HepG2 (cell line): ENCODE results near the gene GGTLC2. TPM values are rescaled to one million over a fixed set of nuclear protein-coding genes. Genes with fewer than 3 reads are reported as not detected.
A peak's percentile ranks its signal among the peaks of the same experiment; 100 is the strongest.

Experiments used
- ATAC-seq: fragments of 200-7000 bp; cut with Tn5 transposase; 3 replicates; pipeline ENCODE4 v1.9.1; 2020; ENCODE audit warnings: mild to moderate bottlenecking, moderate library complexity
- BruUV-seq: library from RNA; stranded (reverse); fragments of 400-500 nt; replicated peaks from 2 replicates; lab custom pipeline; 2021; lab: Mats Ljungman, UMichigan
- CTCF ChIA-PET: fragments of 300-600 bp; formaldehyde crosslinking; extraction: SDS; loops from one replicate; lab custom pipeline; 2021; ENCODE audit warnings: low total read pairs, inconsistent platforms, low intra/inter-chr PET ratio; lab: Yijun Ruan, JAX
- POLR2A ChIA-PET: fragments of 350-600 bp; sonication (Branson Sonifier 250); formaldehyde crosslinking; loops from one replicate; lab custom pipeline; 2020; ENCODE audit warnings: antibody characterized with exemption, inconsistent platforms; lab: Yijun Ruan, JAX
- DNase-seq: peaks from one replicate; pipeline ENCODE4 v3.0.0-alpha.2; 2015; ENCODE audit warnings: low spot score
- FAIRE-seq: peaks from 3 replicates; lab custom pipeline; 2011; peaks lifted over from hg19 to GRCh38; lab: Jason Lieb, UNC
- H2AFZ ChIP-seq: one replicate; pipeline ENCODE4 v1.6.1; 2011; ENCODE audit warnings: low read length, inconsistent platforms
- H3K27ac ChIP-seq: fragments of 300-600 bp; 3 replicates; pipeline ENCODE4 v1.8.0; 2011; ENCODE audit warnings: mixed run types, mild to moderate bottlenecking, mixed read lengths, low read length, inconsistent platforms; ENCODE audit not compliant: insufficient read depth; ENCODE audit errors: extremely low read length
- H3K27me3 ChIP-seq, 2 experiments: fragments of 200-600 bp in 1 of 2; 2 replicates in 1 of 2; 3 replicates in 1 of 2; pipeline versions ENCODE4 v1.6.0 to v1.8.0; 2011; ENCODE audit warnings: low read length in 2 of 2, mild to moderate bottlenecking in 2 of 2, moderate library complexity in 2 of 2, inconsistent platforms in 1 of 2; ENCODE audit not compliant: insufficient read depth in 2 of 2, control insufficient read depth in 1 of 2
- H3K36me3 ChIP-seq, 2 experiments: fragments of 200-600 bp in 1 of 2; replicated peaks in 1 of 2; 2 replicates in 1 of 2; 3 replicates in 1 of 2; pipeline versions ENCODE4 v1.5.1 to v1.8.0; 2011; ENCODE audit warnings: low read length in 2 of 2, inconsistent platforms in 1 of 2; ENCODE audit not compliant: insufficient read depth in 2 of 2, control insufficient read depth in 1 of 2
- H3K4me1 ChIP-seq: 2 replicates; pipeline ENCODE4 v1.5.1; 2012; ENCODE audit warnings: low read length, inconsistent platforms; ENCODE audit not compliant: insufficient read depth
- H3K4me2 ChIP-seq: 2 replicates; pipeline ENCODE4 v1.6.0; 2011; ENCODE audit warnings: low read depth, low read length, inconsistent platforms
- H3K4me3 ChIP-seq, 3 experiments: fragments of 200-600 bp in 1 of 3; sonication (generic), shearing (Covaris generic) in 1 of 3; replicated peaks in 1 of 3; 2 replicates each; pipeline ENCODE4 v1.5.1; 2011 to 2016; ENCODE audit warnings: low read length in 3 of 3, inconsistent platforms in 2 of 3, low read depth in 2 of 3, mild to moderate bottlenecking in 2 of 3, control low read depth in 1 of 3, mixed read lengths in 1 of 3; ENCODE audit not compliant: insufficient read depth in 1 of 3
- H3K79me2 ChIP-seq: one replicate; pipeline ENCODE4 v1.6.1; 2011; ENCODE audit warnings: low read length, inconsistent platforms; ENCODE audit not compliant: insufficient read depth
- H3K9ac ChIP-seq: 2 replicates; pipeline ENCODE4 v1.6.0; 2011; ENCODE audit warnings: mild to moderate bottlenecking, low read depth, low read length, inconsistent platforms; ENCODE audit not compliant: insufficient read depth
- H3K9me3 ChIP-seq: 2 replicates; pipeline ENCODE4 v1.5.1; 2012; ENCODE audit warnings: mild to moderate bottlenecking, low read length
- H4K20me1 ChIP-seq: 2 replicates; pipeline ENCODE4 v1.6.0; 2011; ENCODE audit warnings: inconsistent platforms, mild to moderate bottlenecking, low read length, moderate library complexity; ENCODE audit not compliant: insufficient read depth
- ATF7 ChIP-seq, 2 experiments: fragments of 450-650 bp in 1 of 2; sonication (generic) in 1 of 2; formaldehyde crosslinking in 1 of 2; IDR thresholded peaks; 2 replicates each; pipeline versions ENCODE4 v1.4.0 to v1.6.1; 2016 to 2020; ENCODE audit warnings: antibody characterized with exemption in 1 of 2, mild to moderate bottlenecking in 1 of 2, missing genetic modification reagents in 1 of 2
- KLF16 ChIP-seq, 2 experiments: sonication (generic) in 1 of 2; formaldehyde crosslinking in 1 of 2; IDR thresholded peaks; 2 replicates each; pipeline versions ENCODE4 v1.6.1 to v1.8.0; 2016 to 2023; ENCODE audit warnings: missing genetic modification reagents in 2 of 2, missing compliant biosample characterization in 1 of 2
- NFE2L2 ChIP-seq: fragments of 150-350 bp; IDR thresholded peaks from 2 replicates; pipeline ENCODE4 v1.6.1; 2014; ENCODE audit warnings: low read length
- PITX1 ChIP-seq: sonication (generic); formaldehyde crosslinking; IDR thresholded peaks from 2 replicates; pipeline ENCODE4 v1.5.1; 2020; ENCODE audit warnings: mild to moderate bottlenecking, missing genetic modification reagents
- RBFOX2 ChIP-seq: fragments of 200-400 bp; formaldehyde crosslinking; IDR thresholded peaks from 2 replicates; pipeline ENCODE4 v1.6.1; 2017; ENCODE audit warnings: low read depth, mild to moderate bottlenecking, low read length
- TBX2 ChIP-seq: sonication (generic); formaldehyde crosslinking; IDR thresholded peaks from 2 replicates; pipeline ENCODE4 v1.5.0; 2020; ENCODE audit warnings: missing genetic modification reagents, mild to moderate bottlenecking, borderline replicate concordance
- ZKSCAN1 ChIP-seq: fragments of 150-350 bp; IDR thresholded peaks from 2 replicates; pipeline ENCODE4 v1.6.1; 2014; ENCODE audit warnings: low read length
- ZNF7 ChIP-seq: IDR thresholded peaks from 2 replicates; pipeline ENCODE4 v1.6.1; 2016; ENCODE audit warnings: missing biosample characterization, missing genetic modification reagents
- ZNF724P ChIP-seq: sonication (generic); formaldehyde crosslinking; IDR thresholded peaks from 2 replicates; pipeline ENCODE4 v1.8.0; 2022; ENCODE audit warnings: missing genetic modification reagents, borderline replicate concordance
- WGBS: methylation state at CpG from one replicate; pipeline ENCODE4 v1.1.6; 2017; ENCODE audit warnings: low lambda C conversion rate; 5-methylcytosine and 5-hydroxymethylcytosine counted together
- in situ Hi-C: cut with HindIII; loops from 2 replicates; pipeline ENCODE4 v1.10.0; 2017; ENCODE audit warnings: low pct_unique_long_range_greater_than_20kb; ENCODE audit not compliant: extremely low pct_ligation_motif_present
- intact Hi-C: fragments of 100-400 bp; cut with micrococcal nuclease; formaldehyde crosslinking; loops from one replicate; pipeline ENCODE4 v1.10.0; 2022; ENCODE audit not compliant: unreplicated experiment
- polyA plus RNA-seq, 8 experiments: library from polyadenylated mRNA; depleted of rRNA in 3 of 8; stranded (reverse) in 7 of 8; unstranded in 1 of 8; fragments of >200 nt; fragmentation: Illumina TruSeq in 4 of 8; extraction: Trizol in 4 of 8; gene quantifications; 2 replicates each; pipeline versions ENCODE4 v1.2.1 to v1.2.3, GENCODE V29; 2011 to 2016; ENCODE audit warnings: low read depth in 4 of 8, missing spikeins in 1 of 8, mixed read lengths in 1 of 8; ENCODE audit not compliant: insufficient read depth in 1 of 8
- total RNA-seq, 5 experiments: library from RNA; depleted of rRNA; stranded (reverse); fragments of >200 nt; fragmentation: Illumina TruSeq; extraction: Trizol; gene quantifications; 2 replicates each; pipeline ENCODE4 v1.2.3, GENCODE V29; 2016; ENCODE audit warnings: low read depth in 1 of 5
- TF ChIP-seq, protein P1 (sequence below): fragments of 450-650 bp; IDR thresholded peaks from 2 replicates; pipeline ENCODE4 v1.6.1; 2016
- TF ChIP-seq, protein P2 (sequence below): sonication (generic); formaldehyde crosslinking; IDR thresholded peaks from 2 replicates; pipeline ENCODE4 v1.9.0; 2021; ENCODE audit warnings: missing genetic modification reagents, borderline replicate concordance
- TF ChIP-seq, protein P3 (sequence below): sonication (generic); formaldehyde crosslinking; IDR thresholded peaks from 2 replicates; pipeline ENCODE4 v1.4.0; 2020; ENCODE audit warnings: low read depth, mild to moderate bottlenecking, missing genetic modification reagents

The GGTLC2 gene
- total and polyA plus RNA-seq, 2 of the 13 experiments (the other 11 are each of a cell fraction or from before 2014, with no cell fraction given) = not detected

DNA sequence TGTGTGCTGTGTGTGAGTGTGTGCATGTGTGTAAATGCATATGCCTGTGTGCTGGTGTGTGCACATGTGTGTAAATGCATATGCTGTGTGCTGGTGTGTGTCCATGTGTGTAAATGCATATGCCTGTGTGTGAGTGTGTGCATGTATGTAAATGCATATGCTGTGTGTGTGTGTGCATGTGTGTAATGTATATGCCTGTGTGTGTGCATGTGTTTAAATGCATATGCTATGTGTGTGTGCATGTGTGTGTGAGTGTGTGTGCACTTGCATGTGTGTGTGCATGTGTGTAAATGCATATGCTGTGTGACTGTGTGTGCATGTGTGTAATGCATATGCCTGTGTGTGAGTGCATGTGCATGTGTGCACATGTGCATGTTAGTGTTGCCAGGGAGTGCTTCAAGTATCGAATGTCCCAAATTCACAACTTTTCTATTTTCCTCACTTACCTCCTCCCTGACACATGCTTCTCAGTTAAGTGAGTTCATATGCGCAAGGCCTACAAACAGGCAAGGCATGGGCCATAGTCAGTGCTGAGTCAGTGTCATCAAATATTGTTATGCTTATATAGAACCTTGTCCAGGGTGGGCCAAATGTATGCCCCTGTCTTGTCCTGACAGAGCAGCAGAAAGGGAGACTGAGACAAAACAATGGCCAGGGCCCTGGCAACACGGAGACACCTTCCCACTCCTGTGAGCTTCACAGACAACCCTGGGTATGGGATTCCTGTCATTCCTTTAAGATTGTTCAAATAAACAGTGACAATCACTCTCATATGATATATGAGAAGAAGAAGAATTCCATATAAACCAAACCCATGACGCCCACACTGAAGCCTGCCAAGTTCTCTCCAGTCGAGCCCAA, 38.6 kb downstream of the GGTLC2 start:
- H3K4me3 ChIP-seq = no peak overlapping the region
- H2AFZ ChIP-seq = no peak overlapping the region
- no peak overlapping the region for H3K9ac ChIP-seq
- BruUV-seq = no TSS peak
- ChIA-PET CTCF (no interaction called here), POLR2A (no interaction called here)
- no peaks in the 10 kb centered on the region for H3K9me3 ChIP-seq
- no peaks in the 10 kb centered on the region for H3K4me1 ChIP-seq
- H3K36me3 ChIP-seq = no peaks in the 10 kb centered on the region
- no peak for DNase-seq
- in situ Hi-C loops = no loop called here
- no peak overlapping the region for H3K27ac ChIP-seq
- FAIRE-seq = no peak
- intact Hi-C loops = no loop called here
- H3K79me2 ChIP-seq = no peaks in the 10 kb centered on the region
- TF ChIP-seq NFE2L2 (no peak), ZNF724P (CRISPR knock-in tag) (no peak)
- TF ChIP-seq, protein P1, sequence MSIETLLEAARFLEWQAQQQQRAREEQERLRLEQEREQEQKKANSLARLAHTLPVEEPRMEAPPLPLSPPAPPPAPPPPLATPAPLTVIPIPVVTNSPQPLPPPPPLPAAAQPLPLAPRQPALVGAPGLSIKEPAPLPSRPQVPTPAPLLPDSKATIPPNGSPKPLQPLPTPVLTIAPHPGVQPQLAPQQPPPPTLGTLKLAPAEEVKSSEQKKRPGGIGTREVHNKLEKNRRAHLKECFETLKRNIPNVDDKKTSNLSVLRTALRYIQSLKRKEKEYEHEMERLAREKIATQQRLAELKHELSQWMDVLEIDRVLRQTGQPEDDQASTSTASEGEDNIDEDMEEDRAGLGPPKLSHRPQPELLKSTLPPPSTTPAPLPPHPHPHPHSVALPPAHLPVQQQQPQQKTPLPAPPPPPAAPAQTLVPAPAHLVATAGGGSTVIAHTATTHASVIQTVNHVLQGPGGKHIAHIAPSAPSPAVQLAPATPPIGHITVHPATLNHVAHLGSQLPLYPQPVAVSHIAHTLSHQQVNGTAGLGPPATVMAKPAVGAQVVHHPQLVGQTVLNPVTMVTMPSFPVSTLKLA = peak; percentile 98
- no peak overlapping the region for H3K4me2 ChIP-seq
- H3K27me3 ChIP-seq = peaks cover 0 to 1% of the 10 kb centered on the region in 2 experiments; a peak in 2 of 5 replicates
- 21% methylated on average over 5 of the region's 5 CpGs for WGBS
- H4K20me1 ChIP-seq = no peaks in the 10 kb centered on the region; the same call in 1 of the 2 replicates
- no peak for ATAC-seq

DNA sequence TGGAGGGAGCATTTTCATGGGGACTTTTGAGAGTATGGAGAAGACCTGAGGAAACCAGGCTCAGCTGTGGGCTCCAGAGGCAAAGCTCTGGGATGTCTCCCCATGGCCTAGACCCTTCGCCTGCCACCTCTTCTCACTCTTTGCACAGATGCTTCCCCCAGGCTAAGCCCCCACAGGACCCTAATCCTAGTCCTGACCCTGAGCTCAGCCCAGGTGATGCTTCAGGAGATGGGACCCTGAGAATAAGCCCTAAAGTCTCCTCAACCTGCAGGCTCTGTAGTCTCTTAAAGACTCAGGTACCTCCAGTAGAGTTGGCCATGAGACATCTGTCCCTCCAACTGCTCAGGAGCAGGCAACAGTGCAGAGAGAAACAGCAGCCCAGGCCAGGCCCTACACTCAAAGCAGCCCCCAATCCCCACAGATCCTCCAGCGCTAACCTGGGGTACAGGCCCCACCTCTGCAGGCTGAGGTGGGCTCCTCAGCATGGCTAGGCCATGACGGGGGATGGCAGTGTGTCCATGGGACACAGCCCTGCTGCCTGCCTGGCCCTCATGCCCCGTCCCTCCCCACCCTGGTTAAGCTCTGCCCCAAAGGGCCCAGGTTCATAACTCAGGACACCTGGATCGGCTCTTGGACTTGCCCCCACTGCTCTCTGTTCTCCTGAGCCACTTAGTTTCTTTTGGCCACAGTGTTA, 39.4 kb downstream of the GGTLC2 start:
- ChIA-PET CTCF (no interaction called here), POLR2A (no interaction called here)
- in situ Hi-C loops = no loop called here
- H3K4me2 ChIP-seq = no peak overlapping the region
- H3K4me3 ChIP-seq = no peak overlapping the region
- no peak for DNase-seq
- H2AFZ ChIP-seq = no peak overlapping the region
- no peak overlapping the region for H3K9ac ChIP-seq
- no peaks in the 10 kb centered on the region for H3K4me1 ChIP-seq
- peaks cover 0 to 1% of the 10 kb centered on the region in 2 experiments; a peak in 2 of 5 replicates for H3K27me3 ChIP-seq
- no peak for ATAC-seq
- H4K20me1 ChIP-seq = no peaks in the 10 kb centered on the region; the same call in 1 of the 2 replicates
- intact Hi-C loops = no loop called here
- WGBS = 0% methylated on average over 2 of the region's 5 CpGs
- no peaks in the 10 kb centered on the region for H3K9me3 ChIP-seq
- no peaks in the 10 kb centered on the region for H3K79me2 ChIP-seq
- H3K36me3 ChIP-seq = no peaks in the 10 kb centered on the region
- H3K27ac ChIP-seq = no peak overlapping the region
- no TSS peak for BruUV-seq
- FAIRE-seq = no peak
- TF ChIP-seq ATF7 (IDR thresholded peaks at IDR 0.05) (no peak), ATF7 (CRISPR knock-in tag; IDR thresholded peaks at IDR 0.05) (no peak), ZNF7 (CRISPR knock-in tag) (no peak), TBX2 (CRISPR knock-in tag) (no peak), ZKSCAN1 (no peak), PITX1 (CRISPR knock-in tag) (no peak), RBFOX2 (no peak), KLF16 (CRISPR knock-in tag; IDR thresholded peaks at IDR 0.05) (no peak)
- TF ChIP-seq, protein P2, sequence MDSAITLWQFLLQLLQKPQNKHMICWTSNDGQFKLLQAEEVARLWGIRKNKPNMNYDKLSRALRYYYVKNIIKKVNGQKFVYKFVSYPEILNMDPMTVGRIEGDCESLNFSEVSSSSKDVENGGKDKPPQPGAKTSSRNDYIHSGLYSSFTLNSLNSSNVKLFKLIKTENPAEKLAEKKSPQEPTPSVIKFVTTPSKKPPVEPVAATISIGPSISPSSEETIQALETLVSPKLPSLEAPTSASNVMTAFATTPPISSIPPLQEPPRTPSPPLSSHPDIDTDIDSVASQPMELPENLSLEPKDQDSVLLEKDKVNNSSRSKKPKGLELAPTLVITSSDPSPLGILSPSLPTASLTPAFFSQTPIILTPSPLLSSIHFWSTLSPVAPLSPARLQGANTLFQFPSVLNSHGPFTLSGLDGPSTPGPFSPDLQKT = no peak
- TF ChIP-seq, protein P3, sequence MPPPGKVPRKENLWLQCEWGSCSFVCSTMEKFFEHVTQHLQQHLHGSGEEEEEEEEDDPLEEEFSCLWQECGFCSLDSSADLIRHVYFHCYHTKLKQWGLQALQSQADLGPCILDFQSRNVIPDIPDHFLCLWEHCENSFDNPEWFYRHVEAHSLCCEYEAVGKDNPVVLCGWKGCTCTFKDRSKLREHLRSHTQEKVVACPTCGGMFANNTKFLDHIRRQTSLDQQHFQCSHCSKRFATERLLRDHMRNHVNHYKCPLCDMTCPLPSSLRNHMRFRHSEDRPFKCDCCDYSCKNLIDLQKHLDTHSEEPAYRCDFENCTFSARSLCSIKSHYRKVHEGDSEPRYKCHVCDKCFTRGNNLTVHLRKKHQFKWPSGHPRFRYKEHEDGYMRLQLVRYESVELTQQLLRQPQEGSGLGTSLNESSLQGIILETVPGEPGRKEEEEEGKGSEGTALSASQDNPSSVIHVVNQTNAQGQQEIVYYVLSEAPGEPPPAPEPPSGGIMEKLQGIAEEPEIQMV (CRISPR knock-in tag) = no peak
